ENCODE results near the gene SUPT5H. TPM values are rescaled to one million over a fixed set of nuclear protein-coding genes. Genes with fewer than 3 reads are reported as not detected.

The SUPT5H gene
- total and polyA plus RNA-seq, 2 of the 13 experiments (the other 11 are each of a cell fraction or from before 2014, with no cell fraction given) = 48.2 to 51.7 TPM

- TF ChIP-seq ZNF407 (CRISPR knock-in tag; IDR thresholded peaks at IDR 0.05; ENCODE audit: not compliant biosample characterization) (peak; percentile 74), ZNF83 (CRISPR knock-in tag; IDR thresholded peaks at IDR 0.05; ENCODE audit: borderline replicate concordance) (no peak; the same call in 1 of the 2 replicates), ZBTB33 (CRISPR knock-in tag; IDR thresholded peaks at IDR 0.05) (no peak), EHMT2 (IDR thresholded peaks at IDR 0.05; ENCODE audit: borderline replicate concordance, low read depth, low read length) (no peak), POLR2AphosphoS5 (IDR thresholded peaks at IDR 0.05; ENCODE audit: low read depth, low read length) (peak; percentile 99), ZBTB49 (CRISPR knock-in tag; IDR thresholded peaks at IDR 0.05; ENCODE audit: borderline replicate concordance) (0 out of 2 replicates have a peak, but pooled peaks have one; percentile 37), MAZ (IDR thresholded peaks at IDR 0.05; ENCODE audit: borderline replicate concordance, low read depth, low read length) (peak; percentile 58; the same call in 1 of the 2 replicates), MAZ (CRISPR knock-in tag; IDR thresholded peaks at IDR 0.05; ENCODE audit: low read depth) (peak; percentile 83; the same call in 1 of the 2 replicates), GTF3A (CRISPR knock-in tag; conservative IDR thresholded peaks at IDR 0.05) (peak; percentile 96; the same call in 1 of the 2 replicates), SNAPC5 (CRISPR knock-in tag; IDR thresholded peaks at IDR 0.05; ENCODE audit: borderline replicate concordance) (no peak), SPEN (CRISPR knock-in tag; IDR thresholded peaks at IDR 0.05; ENCODE audit: low read depth) (peak; percentile 99), ZNF639 (CRISPR knock-in tag; conservative IDR thresholded peaks at IDR 0.05) (no peak; the same call in none of the 2 replicates)
Observed at GRCh38 chr19:39435499-39436349, 9.7 kb upstream of the SUPT5H start, which contains the start of gene RPS16 (continued).
